Measurements from ENCODE around the gene SMPD2.

DNA sequence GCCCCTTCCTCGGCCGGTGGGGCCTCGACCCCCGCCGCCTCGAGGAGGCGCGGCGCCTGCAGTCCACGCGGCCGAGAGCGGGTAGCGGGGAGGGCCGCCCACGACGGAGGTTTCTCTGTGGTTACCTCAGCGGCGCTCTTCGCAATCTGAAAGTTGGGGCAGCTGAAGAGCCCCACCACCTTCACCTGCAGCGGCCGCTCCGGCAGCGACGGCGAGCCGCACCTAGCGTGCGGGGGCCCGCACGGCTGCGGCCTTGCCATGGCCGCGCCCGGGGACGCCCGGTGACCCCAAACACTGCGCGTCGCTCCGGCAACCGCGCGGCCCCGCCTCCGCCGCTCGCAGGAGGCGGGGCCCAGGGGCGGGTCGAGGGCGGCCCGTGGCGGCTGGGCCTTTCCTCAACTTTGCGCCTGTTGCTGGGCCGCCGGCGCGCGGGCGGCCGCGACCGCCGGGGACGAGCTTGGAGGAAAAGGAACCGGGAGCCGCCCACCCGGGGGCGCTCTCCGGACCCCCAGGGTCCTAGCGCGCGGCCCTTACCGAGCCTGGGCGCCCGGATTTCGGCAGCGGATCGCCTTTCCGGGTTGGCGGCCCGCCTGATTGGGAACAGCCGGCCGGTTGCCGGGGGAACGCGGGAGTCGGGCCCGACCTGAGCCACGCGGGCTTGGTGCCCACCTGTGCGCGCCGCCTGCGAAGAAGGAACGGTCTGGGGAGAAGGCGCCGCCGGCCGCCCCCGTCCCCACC is at the start of gene SMPD2, which contains the start of gene PPIL6:
- TF ChIP-seq, protein P1, sequence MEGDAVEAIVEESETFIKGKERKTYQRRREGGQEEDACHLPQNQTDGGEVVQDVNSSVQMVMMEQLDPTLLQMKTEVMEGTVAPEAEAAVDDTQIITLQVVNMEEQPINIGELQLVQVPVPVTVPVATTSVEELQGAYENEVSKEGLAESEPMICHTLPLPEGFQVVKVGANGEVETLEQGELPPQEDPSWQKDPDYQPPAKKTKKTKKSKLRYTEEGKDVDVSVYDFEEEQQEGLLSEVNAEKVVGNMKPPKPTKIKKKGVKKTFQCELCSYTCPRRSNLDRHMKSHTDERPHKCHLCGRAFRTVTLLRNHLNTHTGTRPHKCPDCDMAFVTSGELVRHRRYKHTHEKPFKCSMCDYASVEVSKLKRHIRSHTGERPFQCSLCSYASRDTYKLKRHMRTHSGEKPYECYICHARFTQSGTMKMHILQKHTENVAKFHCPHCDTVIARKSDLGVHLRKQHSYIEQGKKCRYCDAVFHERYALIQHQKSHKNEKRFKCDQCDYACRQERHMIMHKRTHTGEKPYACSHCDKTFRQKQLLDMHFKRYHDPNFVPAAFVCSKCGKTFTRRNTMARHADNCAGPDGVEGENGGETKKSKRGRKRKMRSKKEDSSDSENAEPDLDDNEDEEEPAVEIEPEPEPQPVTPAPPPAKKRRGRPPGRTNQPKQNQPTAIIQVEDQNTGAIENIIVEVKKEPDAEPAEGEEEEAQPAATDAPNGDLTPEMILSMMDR (IDR thresholded peaks at IDR 0.05; ENCODE audit: insufficient read depth, low read length, poor library complexity, severe bottlenecking): no peak
- no peak for TF ChIP-seq EZH2phosphoT487 (conservative IDR thresholded peaks at IDR 0.05; ENCODE audit: low read length)
